Right lung (tissue), 5 donors: Measurements from ENCODE around the gene IPPK. TPM values are rescaled to one million over a fixed set of nuclear protein-coding genes. Genes with fewer than 3 reads are reported as not detected.

ENCODE experiments used
- DNase-seq, 2 donors: peaks; one replicate each; pipeline ENCODE4 v3.0.0-alpha.2; 2013
- polyA plus RNA-seq, 5 donors: library from polyadenylated mRNA; unstranded; fragments of 120-200 nt; gene quantifications; one replicate each; pipeline versions ENCODE4 v1.2.1 to v1.2.3, GENCODE V29; 2013; ENCODE audit warnings: inconsistent platforms in 1 of 5, low replicate concordance in 1 of 5; ENCODE audit not compliant: insufficient read length in 5 of 5, insufficient read depth in 1 of 5

Gene IPPK
- polyA plus RNA-seq, 5 donors: 8.8 to 10.8 (median 9.5) TPM

- DNase-seq: no peak
Measured at GRCh38 chr9:92658611-92659010, 11.3 kb downstream of the IPPK start.

DNA sequence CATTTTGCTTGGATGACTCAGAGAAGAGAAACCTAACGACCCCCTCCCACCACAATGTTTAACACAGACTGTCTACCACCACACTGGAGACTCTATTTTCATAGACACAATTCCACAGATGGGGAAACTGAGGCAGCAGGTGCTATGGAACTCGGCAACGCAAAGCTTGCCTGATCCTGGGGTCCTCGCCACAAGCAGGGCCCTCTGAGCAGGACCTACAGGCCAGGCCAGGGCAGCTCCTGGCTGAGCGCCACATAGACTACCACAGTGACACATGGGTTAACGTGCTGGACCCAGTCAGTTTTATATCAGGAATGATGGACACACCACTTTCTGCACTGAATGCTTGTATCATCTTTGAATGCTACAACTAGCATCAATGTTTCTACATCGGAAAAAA lies 11.8 kb downstream of the IPPK start:
- DNase-seq: no peak

GRCh38 chr9:92657296-92658094 lies 12.4 kb downstream of the IPPK start:
- DNase-seq: no peak

DNA sequence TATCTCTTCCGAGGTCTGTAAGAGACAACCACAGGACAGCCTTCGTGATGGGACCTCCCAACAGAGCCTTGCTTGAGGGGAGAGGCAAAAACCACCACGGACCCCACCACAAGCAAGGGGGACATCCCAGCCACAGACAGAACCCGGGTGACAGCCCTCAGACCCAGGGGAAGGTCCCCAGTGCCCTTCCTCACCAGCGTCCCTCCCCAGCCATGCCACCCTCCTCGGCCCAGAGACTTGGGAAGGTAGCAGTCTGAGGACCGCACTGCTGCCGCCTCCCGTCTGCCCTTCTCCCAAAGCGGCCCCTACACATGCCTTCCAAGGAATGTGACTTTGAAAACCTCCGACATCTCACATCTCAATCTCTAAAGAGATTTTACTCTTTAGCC lies 13.4 kb downstream of the IPPK start:
- DNase-seq: no peak

- no peak for DNase-seq
Measured at GRCh38 chr9:92655896-92656536, 13.9 kb downstream of the IPPK start.

DNA sequence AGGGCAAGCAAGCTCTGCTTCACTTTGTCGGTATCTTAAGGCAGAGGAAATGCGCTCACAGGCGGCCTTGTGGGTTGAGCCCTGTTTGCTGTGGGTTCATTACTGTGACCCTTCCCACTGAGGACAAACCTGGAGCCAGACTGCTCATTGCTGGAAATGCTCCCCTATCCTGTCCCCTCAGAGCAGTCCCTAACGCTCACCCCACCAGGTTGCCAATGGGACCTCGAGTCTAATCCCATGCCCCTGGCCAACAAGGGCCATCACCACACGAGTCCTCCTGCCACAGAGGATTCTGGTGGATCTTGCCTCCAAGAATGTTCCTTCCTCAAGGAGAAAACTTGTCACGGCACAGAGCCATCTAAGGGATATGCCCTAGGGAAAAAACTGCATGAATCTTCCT lies 14.6 kb downstream of the IPPK start:
- DNase-seq: no peak

DNA sequence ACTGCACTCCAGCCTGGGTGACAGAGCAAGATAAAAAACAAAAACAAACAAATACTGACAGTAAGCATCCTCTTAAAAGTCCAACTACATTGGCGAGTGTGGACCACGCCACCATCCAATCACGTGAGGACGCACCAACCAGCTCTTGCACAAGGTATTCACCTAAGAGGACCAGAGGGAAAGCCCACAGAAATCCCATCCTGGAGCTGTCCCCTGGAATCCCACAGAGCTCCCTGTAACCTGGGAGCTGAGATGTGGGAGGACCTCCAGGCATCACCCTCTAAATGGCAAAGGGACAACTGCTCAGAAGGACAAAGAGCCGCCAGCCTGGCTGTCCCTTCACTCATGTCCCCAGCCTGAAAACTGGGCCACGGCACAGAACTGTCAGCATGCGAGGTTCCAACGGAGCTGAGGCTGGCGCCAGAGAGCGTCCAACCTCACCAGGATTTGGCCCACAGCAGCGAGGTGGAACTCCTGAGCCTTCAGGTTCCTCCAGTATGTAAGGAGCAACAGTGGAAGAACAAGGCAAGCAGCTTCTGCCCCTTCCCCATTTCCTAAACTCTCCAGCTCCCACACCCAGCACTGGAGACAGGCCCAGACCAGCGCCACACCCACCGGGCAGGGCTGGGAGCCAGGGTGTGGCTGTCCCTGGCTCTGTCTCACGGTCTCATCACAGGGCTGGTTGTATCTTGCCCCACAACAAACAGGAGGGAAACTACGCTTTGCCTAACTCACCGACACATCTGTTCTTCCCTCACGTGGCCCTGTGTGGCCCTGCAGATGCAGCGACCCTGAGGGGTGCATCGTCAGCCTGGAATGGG lies 15.2 kb downstream of the IPPK start:
- DNase-seq: no peak

- no peak for DNase-seq
Measured at GRCh38 chr9:92652461-92652860, 17.5 kb downstream of the IPPK start.

DNA sequence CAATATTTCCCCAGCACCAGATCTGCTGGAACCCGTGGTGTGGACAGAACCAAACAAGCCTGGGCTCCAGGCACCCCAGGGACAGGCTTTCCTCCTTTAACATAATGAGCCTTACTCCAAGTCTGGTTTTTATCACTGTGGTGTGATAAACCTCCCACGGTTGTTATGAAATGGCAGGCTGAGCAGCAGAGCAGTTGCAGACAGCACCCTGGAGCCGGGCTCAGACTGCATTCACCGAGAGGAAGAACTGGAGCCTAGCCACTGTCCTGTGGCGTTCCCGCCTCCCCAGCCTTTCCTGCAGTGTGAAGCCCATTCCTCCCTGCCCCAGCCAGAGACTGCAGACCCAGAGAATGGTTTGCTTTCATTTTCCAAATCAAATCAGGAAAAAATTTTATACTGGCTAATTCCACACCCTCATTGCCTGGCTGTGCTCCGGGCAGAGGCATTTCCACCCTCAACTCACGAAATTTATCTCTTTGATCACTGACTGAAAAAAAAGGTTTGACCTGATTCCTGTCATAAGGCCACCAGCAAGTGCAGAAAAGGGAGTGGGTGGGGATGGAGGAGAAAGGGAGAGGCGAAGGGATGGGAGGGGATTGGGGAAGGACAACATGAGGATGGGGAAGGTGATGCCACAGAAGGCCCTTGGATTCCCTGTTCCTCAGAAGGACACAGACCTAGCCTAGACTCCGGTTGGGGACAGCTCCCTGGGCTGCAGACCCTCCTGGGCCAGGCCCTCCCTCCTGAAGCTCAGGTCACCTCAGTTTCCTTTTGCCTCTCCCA lies 18.9 kb downstream of the IPPK start:
- no peak for DNase-seq

DNA sequence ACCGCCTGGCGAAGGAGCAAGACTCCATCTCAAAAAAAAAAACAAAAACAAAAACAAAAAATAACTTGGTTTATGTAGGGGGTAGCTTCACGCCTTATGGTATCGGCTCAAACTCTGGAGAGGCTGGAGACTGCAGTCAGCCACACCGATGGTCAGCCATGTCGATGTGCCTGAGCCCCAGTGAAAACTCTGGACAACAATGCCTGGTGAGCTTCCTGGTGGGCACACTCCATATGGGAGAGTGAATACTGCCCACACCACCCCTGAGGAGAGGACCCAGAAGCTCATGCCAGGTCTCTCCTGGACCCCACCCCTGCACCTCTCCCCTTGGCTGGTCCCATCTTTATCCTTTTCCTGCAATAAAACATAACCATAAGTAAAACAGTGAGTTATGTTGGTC lies 19.6 kb downstream of the IPPK start:
- DNase-seq: no peak

GRCh38 chr9:92649007-92649406 lies 20.9 kb downstream of the IPPK start:
- DNase-seq: no peak

DNA sequence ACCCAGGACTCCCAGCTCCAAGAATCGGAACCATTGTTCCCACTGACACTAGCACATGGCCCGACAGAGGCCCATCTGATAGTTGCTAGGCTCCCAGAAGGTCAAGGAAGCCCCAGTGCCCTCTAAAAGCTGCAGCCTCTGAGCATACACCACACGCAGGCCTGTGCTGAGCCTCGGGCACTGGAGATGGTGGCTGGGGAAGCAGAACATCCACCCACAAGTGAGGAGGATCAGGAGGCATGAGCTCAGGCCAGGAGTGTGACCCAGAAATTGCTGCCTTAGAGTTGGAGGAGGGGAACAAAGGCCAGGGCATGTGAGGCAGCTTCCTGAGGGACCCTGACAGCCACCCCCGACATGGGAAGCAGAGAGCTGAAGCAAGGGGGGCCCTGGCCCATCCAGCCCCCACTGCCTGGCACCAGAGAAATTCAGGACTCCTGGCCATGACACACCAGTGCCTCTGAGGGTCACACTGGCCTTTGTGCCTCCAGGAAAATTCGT lies 21.4 kb downstream of the IPPK start:
- no peak for DNase-seq

DNA sequence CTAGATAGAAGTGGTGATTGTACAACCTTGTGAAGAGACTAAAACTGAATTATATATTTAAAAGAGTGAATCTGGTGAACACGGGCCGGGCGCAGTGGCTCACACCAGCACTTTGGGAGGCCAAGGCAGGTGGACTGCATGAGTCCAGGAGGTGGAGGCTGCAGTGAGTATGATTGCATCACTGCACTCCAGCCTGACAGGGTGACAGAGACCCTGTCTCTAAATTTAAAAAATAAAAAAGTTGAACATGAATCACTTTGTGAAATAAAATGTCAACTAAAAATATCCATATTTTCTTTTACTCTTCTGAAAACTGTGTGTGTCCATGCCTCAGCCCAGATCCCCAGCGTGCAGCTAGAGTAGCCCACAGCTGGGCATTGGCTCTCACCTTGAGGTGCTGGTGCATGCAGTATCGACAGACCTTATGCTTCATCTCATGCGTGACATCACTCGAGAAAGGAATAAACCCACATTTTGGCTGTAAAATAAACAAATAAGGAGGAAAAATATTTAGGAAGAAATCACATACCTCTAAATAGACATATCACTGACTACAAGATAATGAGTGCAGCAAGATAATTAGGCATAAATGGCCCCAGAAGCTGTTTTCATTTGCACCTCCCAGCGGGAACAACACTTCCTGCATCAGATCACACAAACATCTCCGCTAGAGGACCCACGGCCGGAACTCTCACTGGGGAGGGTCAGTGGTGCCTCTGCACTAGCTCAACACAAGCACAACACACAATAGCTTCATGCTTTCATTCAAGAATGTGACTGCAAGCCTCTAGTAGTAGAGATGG lies 22.1 kb downstream of the IPPK start:
- DNase-seq: no peak

DNA sequence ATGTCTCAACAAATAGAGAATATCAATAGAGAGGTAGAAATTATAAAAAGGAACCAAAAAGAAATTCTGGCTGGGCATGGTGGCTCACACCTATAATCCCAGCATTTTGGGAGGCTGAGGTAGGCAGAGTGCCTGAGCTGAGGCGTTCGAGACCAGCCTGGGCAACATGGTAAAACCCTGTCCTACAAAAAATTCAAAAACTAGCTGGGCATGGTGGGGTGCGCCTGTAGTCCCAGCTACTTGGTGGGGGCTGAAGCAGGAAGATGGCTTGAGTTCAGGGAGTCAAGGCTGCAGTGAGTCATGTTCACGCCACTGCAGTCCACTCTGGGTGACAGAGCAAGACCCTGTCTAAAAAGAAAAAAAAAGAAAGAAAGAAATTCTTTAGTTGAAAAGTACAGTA lies 24.9 kb downstream of the IPPK start:
- no peak for DNase-seq

- no peak for DNase-seq
Measured at GRCh38 chr9:92644278-92644677, 25.7 kb downstream of the IPPK start.

DNA sequence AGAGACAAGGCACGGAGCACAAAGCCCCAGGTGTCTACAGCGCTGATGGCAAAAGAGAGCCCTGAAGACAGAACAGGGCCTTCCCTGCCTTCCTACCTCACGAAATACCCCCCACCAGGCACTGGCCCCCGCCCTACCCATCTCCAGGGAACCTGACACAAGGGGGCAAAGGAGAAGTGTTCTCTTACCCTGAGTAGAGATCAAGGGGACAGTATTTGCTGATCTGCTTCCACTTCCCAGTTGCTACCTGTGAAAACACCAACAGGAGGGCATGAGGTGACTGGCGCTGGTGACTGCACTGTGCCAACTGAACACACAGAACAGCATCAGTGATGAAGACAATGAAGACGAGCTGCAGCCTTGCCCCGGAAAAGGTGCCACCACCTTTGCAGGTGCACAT lies 27.4 kb downstream of the IPPK start:
- DNase-seq: no peak

GRCh38 chr9:92642041-92642451 lies 27.9 kb downstream of the IPPK start:
- DNase-seq: no peak

DNA sequence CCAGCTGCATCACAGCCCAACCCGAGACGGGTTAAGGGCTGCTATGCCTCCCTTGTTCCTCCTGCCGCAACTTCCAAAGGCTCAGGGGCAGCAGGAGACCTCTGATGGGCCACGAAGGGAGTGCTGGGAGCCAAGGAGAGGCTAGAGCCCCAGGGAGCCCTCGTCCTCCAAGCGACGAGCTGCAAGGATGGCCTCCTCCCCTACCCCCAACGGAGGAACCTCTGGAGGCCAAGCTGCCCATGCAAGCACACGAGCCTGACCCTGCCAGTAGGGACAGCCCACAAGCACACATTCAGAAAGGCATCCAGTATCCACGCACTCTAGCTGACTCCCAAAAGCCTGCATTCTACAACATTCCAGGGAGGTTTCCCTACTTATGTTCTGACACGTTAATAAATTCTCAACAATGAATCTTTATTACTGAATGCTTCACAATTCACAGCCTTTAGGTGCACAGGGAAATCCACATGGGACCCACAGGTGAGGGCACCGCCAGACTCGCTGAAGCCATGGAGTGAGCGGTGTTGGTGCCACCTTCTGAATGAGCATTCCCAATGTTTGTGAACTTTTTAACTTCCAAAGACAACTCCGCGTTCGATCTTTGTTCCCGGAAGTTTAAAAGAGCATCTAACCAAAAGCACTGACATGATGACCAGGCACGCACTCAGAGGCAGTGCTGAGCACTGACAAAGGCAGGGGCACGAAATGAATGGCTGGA lies 28.7 kb downstream of the IPPK start:
- no peak for DNase-seq

DNA sequence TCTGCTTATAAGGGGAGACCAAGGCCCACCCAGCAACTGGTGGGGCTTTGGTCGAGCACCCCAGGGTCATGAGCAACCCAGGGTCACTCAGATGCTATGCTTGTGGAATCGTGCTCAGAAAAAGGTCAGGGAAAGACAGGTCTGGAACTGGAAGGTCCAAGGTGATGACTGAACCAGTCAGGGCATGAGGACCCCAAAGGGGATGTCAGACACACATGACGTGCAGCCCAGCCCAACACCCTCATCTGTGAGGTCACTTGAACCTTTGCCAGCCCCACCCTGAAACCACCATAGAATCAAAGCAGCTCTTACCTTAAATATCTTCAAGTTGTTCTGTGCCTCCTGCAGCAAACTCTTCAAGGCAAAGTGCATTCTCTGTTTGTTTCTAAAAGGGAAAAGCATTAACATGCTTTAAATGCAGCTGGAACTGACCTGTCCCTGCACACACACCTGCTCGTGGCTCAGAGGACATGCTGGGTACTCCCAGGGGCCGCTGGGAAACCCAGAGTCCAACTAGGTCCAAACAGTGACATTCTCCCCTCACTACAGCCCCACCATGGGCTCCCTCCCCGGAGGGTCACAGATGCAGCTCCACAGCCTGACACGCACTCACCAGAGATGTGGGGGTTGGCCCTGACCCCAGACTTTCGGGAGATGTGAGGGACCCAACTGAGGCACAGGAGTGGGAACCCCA lies 29.4 kb downstream of the IPPK start:
- no peak for DNase-seq
